ENCODE results near the gene PLEKHM1.

DNA sequence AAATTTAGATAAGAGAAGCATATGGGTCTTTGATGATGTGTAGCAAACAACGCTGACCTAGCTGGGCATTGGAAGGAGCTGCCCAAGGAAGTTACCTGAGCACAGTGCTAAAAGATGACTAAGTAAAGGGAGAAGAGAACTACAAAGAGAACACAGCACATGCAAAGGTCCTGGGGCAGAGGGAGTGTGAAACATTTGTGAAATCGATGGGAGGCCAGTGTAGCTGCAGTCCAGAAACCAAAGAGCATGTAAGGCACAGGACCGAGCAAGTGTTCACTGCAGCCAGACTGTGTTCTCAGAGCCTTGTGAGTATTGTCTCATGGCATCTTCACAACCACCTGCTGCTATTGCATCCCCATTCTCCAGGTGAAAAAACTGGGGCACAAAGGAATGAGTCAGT lies 102.8 kb downstream of the PLEKHM1 start:
- no peak for TF ChIP-seq GLIS3 (CRISPR knock-in tag; IDR thresholded peaks at IDR 0.05)
- TF ChIP-seq, protein P1, sequence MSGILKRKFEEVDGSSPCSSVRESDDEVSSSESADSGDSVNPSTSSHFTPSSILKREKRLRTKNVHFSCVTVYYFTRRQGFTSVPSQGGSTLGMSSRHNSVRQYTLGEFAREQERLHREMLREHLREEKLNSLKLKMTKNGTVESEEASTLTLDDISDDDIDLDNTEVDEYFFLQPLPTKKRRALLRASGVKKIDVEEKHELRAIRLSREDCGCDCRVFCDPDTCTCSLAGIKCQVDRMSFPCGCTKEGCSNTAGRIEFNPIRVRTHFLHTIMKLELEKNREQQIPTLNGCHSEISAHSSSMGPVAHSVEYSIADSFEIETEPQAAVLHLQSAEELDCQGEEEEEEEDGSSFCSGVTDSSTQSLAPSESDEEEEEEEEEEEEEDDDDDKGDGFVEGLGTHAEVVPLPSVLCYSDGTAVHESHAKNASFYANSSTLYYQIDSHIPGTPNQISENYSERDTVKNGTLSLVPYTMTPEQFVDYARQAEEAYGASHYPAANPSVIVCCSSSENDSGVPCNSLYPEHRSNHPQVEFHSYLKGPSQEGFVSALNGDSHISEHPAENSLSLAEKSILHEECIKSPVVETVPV (CRISPR knock-in tag; IDR thresholded peaks at IDR 0.05) = no peak
- TF ChIP-seq, protein P2, sequence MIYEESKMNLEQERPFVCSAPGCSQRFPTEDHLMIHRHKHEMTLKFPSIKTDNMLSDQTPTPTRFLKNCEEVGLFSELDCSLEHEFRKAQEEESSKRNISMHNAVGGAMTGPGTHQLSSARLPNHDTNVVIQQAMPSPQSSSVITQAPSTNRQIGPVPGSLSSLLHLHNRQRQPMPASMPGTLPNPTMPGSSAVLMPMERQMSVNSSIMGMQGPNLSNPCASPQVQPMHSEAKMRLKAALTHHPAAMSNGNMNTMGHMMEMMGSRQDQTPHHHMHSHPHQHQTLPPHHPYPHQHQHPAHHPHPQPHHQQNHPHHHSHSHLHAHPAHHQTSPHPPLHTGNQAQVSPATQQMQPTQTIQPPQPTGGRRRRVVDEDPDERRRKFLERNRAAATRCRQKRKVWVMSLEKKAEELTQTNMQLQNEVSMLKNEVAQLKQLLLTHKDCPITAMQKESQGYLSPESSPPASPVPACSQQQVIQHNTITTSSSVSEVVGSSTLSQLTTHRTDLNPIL (CRISPR knock-in tag; IDR thresholded peaks at IDR 0.05; ENCODE audit: low read depth) = no peak
- TF ChIP-seq ESRRG (CRISPR knock-in tag; IDR thresholded peaks at IDR 0.05) = no peak
- TF ChIP-seq RARB (CRISPR knock-in tag; IDR thresholded peaks at IDR 0.05) = no peak
